H1 (cell line): ENCODE data around the gene RMND1. TPM values are rescaled to one million over a fixed set of nuclear protein-coding genes. Genes with fewer than 3 reads are reported as not detected.

Experiments used
- ASH2L ChIP-seq: fragments of 200-600, 300-600 bp; sonication (generic); IDR thresholded peaks from one replicate; pipeline ENCODE4 v1.7.1; 2017; ENCODE audit warnings: low read length
- BACH1 ChIP-seq: IDR thresholded peaks from 2 replicates; pipeline ENCODE4 v1.6.1; 2012; ENCODE audit warnings: low read length, improper control_type of control experiment
- BRCA1 ChIP-seq: IDR thresholded peaks from 2 replicates; pipeline ENCODE4 v1.6.1; 2012; ENCODE audit warnings: low read depth, low read length, improper control_type of control experiment
- CBX5 ChIP-seq: fragments of 300-800, 300-1000 bp; sonication (generic); IDR thresholded peaks from 2 replicates; pipeline ENCODE4 v1.7.1; 2016; ENCODE audit warnings: antibody characterized with exemption, low read length, low read depth
- CBX8 ChIP-seq: fragments of 300-800, 300-1000 bp; sonication (generic); IDR thresholded peaks from 2 replicates; pipeline ENCODE4 v1.7.1; 2016; ENCODE audit warnings: low read depth, low read length, borderline replicate concordance
- EP300 ChIP-seq, 2 experiments: IDR thresholded peaks; 1 replicate in 1 of 2; 2 replicates in 1 of 2; pipeline ENCODE4 v1.6.1; 2011 to 2012; ENCODE audit warnings: low read depth in 2 of 2, low read length in 2 of 2, mild to moderate bottlenecking in 2 of 2, borderline replicate concordance in 1 of 2, inconsistent platforms in 1 of 2, moderate library complexity in 1 of 2
- EZH2 ChIP-seq: fragments of 200-600 bp; sonication (generic); IDR thresholded peaks from 2 replicates; pipeline ENCODE4 v1.7.1; 2012; ENCODE audit warnings: low read depth, mild to moderate bottlenecking, moderate library complexity, low read length, inconsistent platforms; ENCODE audit not compliant: severe bottlenecking
- GABPA ChIP-seq: IDR thresholded peaks from 2 replicates; pipeline ENCODE4 v1.6.1; 2011; ENCODE audit warnings: mild to moderate bottlenecking, low read length, moderate library complexity, borderline replicate concordance; ENCODE audit not compliant: insufficient read depth
- NANOG ChIP-seq: IDR thresholded peaks from 2 replicates; pipeline ENCODE4 v1.6.1; 2011; ENCODE audit warnings: low read length, low read depth, mild to moderate bottlenecking, inconsistent platforms; ENCODE audit not compliant: insufficient read depth, poor library complexity, severe bottlenecking
- NRF1 ChIP-seq: IDR thresholded peaks from 2 replicates; pipeline ENCODE4 v1.6.1; 2011; ENCODE audit warnings: mild to moderate bottlenecking, low read depth, low read length, improper control_type of control experiment
- POLR2A ChIP-seq, 2 experiments: IDR thresholded peaks; 1 replicate in 1 of 2; 2 replicates in 1 of 2; pipeline ENCODE4 v1.6.1; 2011; ENCODE audit warnings: low read depth in 2 of 2, low read length in 2 of 2, mild to moderate bottlenecking in 2 of 2; ENCODE audit errors: control extremely low read depth in 1 of 2
- RNF2 ChIP-seq: fragments of 200-900, 300-1000 bp; sonication (generic); IDR thresholded peaks from 2 replicates; pipeline ENCODE4 v1.7.1; 2016; ENCODE audit warnings: borderline replicate concordance, low read depth, mild to moderate bottlenecking, antibody characterized with exemption, low read length; ENCODE audit not compliant: poor library complexity, severe bottlenecking; ENCODE audit errors: missing control alignments
- SAP30 ChIP-seq: fragments of 300-600 bp; sonication (generic); IDR thresholded peaks from 2 replicates; pipeline ENCODE4 v1.7.1; 2012; ENCODE audit warnings: low read length, moderate library complexity, mild to moderate bottlenecking, inconsistent platforms; ENCODE audit not compliant: insufficient read depth, insufficient replicate concordance
- SIX5 ChIP-seq: IDR thresholded peaks from 2 replicates; pipeline ENCODE4 v1.6.1; 2011; ENCODE audit warnings: mild to moderate bottlenecking, low read depth, low read length
- SP2 ChIP-seq: IDR thresholded peaks from 2 replicates; pipeline ENCODE4 v1.6.1; 2012; ENCODE audit warnings: mild to moderate bottlenecking, low read length, inconsistent platforms
- polyA plus RNA-seq, 7 experiments: library from polyadenylated mRNA; depleted of rRNA in 3 of 7; stranded (reverse) in 5 of 7; unstranded in 2 of 7; fragments of >200 nt in 5 of 7; fragments of 200-250 nt in 2 of 7; gene quantifications; 1 replicate in 5 of 7; 2 replicates in 1 of 7; 4 replicates in 1 of 7; pipeline versions ENCODE4 v1.2.1 to v1.2.3, GENCODE V29; 2011 to 2013; ENCODE audit warnings: missing spikeins in 2 of 7, mixed read lengths in 2 of 7
- total RNA-seq: library from RNA; stranded (reverse); fragmentation: NEBNext Ultra II Directional; extraction: Animal tissue kit (Norgen Biotek cat#: 25700); gene quantifications from 2 replicates; pipeline ENCODE4 v1.2.1, GENCODE V29; 2021
- TF ChIP-seq, protein P1 (sequence below), 3 experiments: IDR thresholded peaks; 1 replicate in 2 of 3; 2 replicates in 1 of 3; pipeline versions ENCODE4 v1.5.1 to v1.6.1; 2011; ENCODE audit warnings: low read length in 3 of 3, mild to moderate bottlenecking in 3 of 3, inconsistent platforms in 2 of 3, low read depth in 1 of 3, moderate library complexity in 1 of 3; ENCODE audit not compliant: insufficient read depth in 1 of 3; ENCODE audit errors: control extremely low read depth in 1 of 3
- TF ChIP-seq, protein P2 (sequence below): IDR thresholded peaks from 2 replicates; pipeline ENCODE4 v1.6.1; 2012; ENCODE audit warnings: low read length, inconsistent platforms
- TF ChIP-seq, protein P3 (sequence below): IDR thresholded peaks from 2 replicates; pipeline ENCODE4 v1.6.1; 2012; ENCODE audit warnings: inconsistent platforms

The RMND1 gene
- total and polyA plus RNA-seq, 2 of the 8 experiments (the other 6 are each of a cell fraction or from before 2014, with no cell fraction given) = 7.3 to 21.9 TPM

DNA sequence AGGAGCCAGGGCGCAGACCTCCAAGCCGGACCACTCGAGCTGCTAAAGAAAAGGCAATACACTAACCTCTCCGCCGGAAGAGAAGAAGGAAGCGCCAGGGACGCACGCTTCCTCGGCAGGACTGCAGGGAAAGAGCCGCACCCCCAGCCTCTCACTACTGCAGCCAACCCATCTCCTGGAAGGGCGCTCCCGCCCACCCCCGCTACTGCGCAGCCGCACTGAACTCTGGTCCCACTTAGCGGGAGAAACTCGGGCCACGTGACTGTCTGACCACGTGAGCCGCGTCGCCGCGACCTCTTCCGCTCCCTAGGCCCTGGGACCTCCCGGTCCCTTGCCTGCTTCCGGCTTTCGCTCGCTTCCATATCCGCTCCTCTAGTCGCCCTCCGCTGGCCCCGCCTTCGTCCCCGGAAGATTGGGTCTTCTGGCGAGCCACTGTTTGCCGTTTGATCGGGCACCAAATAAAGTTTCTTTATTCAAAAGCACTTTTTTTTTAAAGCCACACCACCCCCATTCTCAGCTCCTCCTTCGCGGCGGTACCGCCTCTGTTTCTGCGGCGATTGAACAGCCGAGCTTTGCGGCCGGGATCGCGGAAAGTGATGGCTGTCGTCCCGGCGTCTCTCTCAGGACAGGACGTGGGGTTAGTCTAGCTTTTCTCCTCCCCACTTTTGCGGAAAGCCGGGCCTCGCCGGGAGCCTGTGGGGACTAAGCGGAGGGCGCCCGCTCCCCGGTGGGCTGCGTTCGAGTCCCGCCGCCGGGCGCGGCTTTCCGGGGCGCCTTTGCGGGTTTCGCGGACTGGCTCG, at the start of gene RMND1 (continued):
- TF ChIP-seq SIX5 (peak; percentile 24; the same call in 1 of the 2 replicates), GABPA (peak; percentile 80; the same call in 1 of the 2 replicates), BACH1 (no peak), CBX5 (no peak), CBX8 (no peak), NANOG (peak; percentile 68), EZH2 (no peak), BRCA1 (no peak), SP2 (no peak), NRF1 (peak; percentile 62), RNF2 (no peak), POLR2A (IDR thresholded peaks at IDR 0.05; ENCODE audit: control extremely low read depth in 1 of 2, low read depth in 2 of 2, low read length in 2 of 2) (peak; percentile 84 to 89), ASH2L (peak; percentile 100), SAP30 (peak; percentile 48), EP300 (IDR thresholded peaks at IDR 0.05; ENCODE audit: borderline replicate concordance in 1 of 2, low read depth in 2 of 2, low read length in 2 of 2) (peak in 1 of 2 experiments; percentile 92; a peak in 1 of 3 replicates)
- TF ChIP-seq, protein P1, sequence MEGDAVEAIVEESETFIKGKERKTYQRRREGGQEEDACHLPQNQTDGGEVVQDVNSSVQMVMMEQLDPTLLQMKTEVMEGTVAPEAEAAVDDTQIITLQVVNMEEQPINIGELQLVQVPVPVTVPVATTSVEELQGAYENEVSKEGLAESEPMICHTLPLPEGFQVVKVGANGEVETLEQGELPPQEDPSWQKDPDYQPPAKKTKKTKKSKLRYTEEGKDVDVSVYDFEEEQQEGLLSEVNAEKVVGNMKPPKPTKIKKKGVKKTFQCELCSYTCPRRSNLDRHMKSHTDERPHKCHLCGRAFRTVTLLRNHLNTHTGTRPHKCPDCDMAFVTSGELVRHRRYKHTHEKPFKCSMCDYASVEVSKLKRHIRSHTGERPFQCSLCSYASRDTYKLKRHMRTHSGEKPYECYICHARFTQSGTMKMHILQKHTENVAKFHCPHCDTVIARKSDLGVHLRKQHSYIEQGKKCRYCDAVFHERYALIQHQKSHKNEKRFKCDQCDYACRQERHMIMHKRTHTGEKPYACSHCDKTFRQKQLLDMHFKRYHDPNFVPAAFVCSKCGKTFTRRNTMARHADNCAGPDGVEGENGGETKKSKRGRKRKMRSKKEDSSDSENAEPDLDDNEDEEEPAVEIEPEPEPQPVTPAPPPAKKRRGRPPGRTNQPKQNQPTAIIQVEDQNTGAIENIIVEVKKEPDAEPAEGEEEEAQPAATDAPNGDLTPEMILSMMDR (IDR thresholded peaks at IDR 0.05; ENCODE audit: control extremely low read depth in 1 of 3, insufficient read depth in 1 of 3, low read depth in 1 of 3, low read length in 3 of 3) = no peak
- TF ChIP-seq, protein P2, sequence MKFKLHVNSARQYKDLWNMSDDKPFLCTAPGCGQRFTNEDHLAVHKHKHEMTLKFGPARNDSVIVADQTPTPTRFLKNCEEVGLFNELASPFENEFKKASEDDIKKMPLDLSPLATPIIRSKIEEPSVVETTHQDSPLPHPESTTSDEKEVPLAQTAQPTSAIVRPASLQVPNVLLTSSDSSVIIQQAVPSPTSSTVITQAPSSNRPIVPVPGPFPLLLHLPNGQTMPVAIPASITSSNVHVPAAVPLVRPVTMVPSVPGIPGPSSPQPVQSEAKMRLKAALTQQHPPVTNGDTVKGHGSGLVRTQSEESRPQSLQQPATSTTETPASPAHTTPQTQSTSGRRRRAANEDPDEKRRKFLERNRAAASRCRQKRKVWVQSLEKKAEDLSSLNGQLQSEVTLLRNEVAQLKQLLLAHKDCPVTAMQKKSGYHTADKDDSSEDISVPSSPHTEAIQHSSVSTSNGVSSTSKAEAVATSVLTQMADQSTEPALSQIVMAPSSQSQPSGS = no peak
- TF ChIP-seq, protein P3, sequence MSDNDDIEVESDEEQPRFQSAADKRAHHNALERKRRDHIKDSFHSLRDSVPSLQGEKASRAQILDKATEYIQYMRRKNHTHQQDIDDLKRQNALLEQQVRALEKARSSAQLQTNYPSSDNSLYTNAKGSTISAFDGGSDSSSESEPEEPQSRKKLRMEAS = peak; percentile 98
